NT2/D1 (cell line): ENCODE data around the gene MYO1C.

Experiments
- SUZ12 ChIP-seq: IDR thresholded peaks from 2 replicates; pipeline ENCODE4 v1.6.1; 2011; ENCODE audit not compliant: insufficient read length, insufficient read depth; ENCODE audit errors: extremely low read depth
- YY1 ChIP-seq: IDR thresholded peaks from 2 replicates; pipeline ENCODE4 v1.6.1; 2011; ENCODE audit not compliant: insufficient read length, insufficient read depth
- ZNF274 ChIP-seq: IDR thresholded peaks from 2 replicates; pipeline ENCODE4 v1.6.1; 2011; ENCODE audit warnings: mild to moderate bottlenecking, low read depth, low read length

DNA sequence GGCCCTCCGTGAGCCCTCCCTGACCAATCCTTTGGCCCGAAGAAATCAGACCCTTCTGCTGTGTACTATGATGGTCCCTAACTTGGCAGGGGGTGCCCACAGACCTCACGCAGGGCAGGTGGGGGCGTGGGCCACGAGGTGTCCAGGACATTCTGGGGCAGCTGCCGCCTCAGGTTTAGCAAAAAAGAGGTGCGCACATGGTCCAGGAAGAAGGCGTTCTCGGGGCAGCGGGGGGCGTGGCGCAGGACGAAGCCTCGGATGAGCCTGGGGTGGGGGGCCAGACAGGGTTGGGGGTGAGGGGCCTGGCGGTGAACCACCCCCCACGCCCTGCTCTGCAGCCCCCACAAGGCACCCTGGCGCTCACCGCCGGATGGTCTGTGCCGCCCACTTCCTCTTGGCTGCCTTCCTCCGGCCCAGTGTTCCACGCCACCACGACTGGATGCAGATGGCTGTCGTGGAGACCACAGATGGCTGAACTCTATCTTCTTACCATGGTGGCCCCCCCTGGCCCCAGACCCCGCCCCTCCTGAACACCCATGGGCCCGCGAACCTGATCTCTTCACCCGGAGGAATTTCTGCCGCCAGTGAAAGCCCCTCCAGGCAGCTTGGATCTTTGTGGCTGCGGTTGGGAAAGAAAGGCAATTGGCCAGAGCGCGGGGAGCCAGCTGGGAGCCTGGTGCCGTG lies 22.3 kb downstream of the MYO1C start:
- TF ChIP-seq YY1 (no peak), ZNF274 (no peak), SUZ12 (no peak)
